Dendritic cell treated with granulocyte-macrophage colony-stimulating factor and Interleukin-4, amounts not matched to agents 40 ng/mL and 50 ng/mL, for 4 days (primary cell): Measurements from ENCODE around the gene URB2.

Experiments used
- H3K27ac Mint-ChIP-seq: one replicate; pipeline ENCODE4 v1.8.0; 2022; ENCODE audit warnings: mild to moderate bottlenecking, mixed read lengths
- H3K27me3 Mint-ChIP-seq: one replicate; pipeline ENCODE4 v1.8.0; 2022; ENCODE audit warnings: mild to moderate bottlenecking, mixed read lengths
- H3K36me3 Mint-ChIP-seq: one replicate; pipeline ENCODE4 v1.8.0; 2022; ENCODE audit warnings: low read depth, mixed read lengths
- H3K4me1 Mint-ChIP-seq: one replicate; pipeline ENCODE4 v1.8.0; 2022; ENCODE audit warnings: low read depth, mixed read lengths
- H3K4me3 Mint-ChIP-seq: one replicate; pipeline ENCODE4 v1.8.0; 2022; ENCODE audit warnings: mild to moderate bottlenecking, moderate library complexity, mixed read lengths
- H3K9me3 Mint-ChIP-seq: one replicate; pipeline ENCODE4 v1.8.0; 2022; ENCODE audit warnings: mixed read lengths
- intact Hi-C: fragments of 100-400 bp; cut with micrococcal nuclease; formaldehyde crosslinking; loops from one replicate; pipeline ENCODE4 v1.15.0; 2022

URB2 gene

DNA sequence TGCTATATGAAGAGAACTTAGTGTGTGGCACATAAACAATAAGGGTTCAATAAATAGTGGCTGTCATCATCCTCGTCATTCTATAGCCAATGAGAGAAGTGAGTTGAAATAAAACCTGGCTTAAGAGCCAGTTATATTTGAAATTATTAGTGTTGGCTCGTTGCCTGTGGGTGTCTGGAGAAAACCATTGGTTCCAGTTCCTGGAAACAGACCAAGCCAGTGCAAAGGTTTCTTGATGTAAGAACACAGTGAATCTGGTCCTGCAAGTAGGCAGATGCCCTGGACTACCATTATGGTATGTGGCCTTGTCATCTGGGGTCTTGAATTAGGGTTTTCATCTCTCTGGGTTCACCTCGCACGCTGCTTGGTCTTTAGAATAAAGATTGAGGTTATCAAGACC is 43.3 kb downstream of the URB2 start:
- H3K9me3 Mint-ChIP-seq: no peaks in the 10 kb centered on the region
- H3K4me3 Mint-ChIP-seq: no peak overlapping the region
- no peaks in the 10 kb centered on the region for H3K36me3 Mint-ChIP-seq
- no peaks in the 10 kb centered on the region for H3K4me1 Mint-ChIP-seq
- peaks cover 2% of the 10 kb centered on the region for H3K27me3 Mint-ChIP-seq
- intact Hi-C loops: no loop called here
- no peak overlapping the region for H3K27ac Mint-ChIP-seq

DNA sequence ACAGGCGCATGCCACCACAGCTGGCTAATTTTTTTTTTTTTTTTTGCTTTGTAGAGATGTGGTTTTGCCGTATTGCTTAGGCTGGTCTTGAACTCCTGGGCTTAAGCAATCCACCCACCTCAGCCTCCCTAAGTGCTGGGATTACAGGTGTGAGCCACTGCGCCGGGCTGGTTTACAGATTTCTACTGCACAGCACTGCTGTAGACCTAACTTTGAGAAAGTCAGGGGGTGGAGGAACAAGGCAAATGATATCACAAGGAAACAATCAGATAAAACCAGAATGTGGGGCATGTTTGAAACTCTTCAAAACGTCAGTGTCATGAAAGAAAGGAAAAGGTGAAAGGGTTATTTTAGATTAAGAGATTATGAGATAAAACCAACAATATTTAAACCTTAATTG is 45.3 kb downstream of the URB2 start:
- Mint-ChIP-seq H3K36me3 (no peaks in the 10 kb centered on the region), H3K4me3 (no peak overlapping the region), H3K9me3 (no peaks in the 10 kb centered on the region), H3K27me3 (peaks cover 2% of the 10 kb centered on the region), H3K27ac (no peak overlapping the region), H3K4me1 (no peaks in the 10 kb centered on the region)
- intact Hi-C loops: no loop called here

- H3K4me3 Mint-ChIP-seq: no peak overlapping the region
- peaks cover 2% of the 10 kb centered on the region for H3K27me3 Mint-ChIP-seq
- no peaks in the 10 kb centered on the region for H3K4me1 Mint-ChIP-seq
- H3K9me3 Mint-ChIP-seq: no peaks in the 10 kb centered on the region
- intact Hi-C loops: no loop called here
- H3K36me3 Mint-ChIP-seq: no peaks in the 10 kb centered on the region
- no peak overlapping the region for H3K27ac Mint-ChIP-seq
Observed at GRCh38 chr1:229672246-229672645, 46.2 kb downstream of the URB2 start.

DNA sequence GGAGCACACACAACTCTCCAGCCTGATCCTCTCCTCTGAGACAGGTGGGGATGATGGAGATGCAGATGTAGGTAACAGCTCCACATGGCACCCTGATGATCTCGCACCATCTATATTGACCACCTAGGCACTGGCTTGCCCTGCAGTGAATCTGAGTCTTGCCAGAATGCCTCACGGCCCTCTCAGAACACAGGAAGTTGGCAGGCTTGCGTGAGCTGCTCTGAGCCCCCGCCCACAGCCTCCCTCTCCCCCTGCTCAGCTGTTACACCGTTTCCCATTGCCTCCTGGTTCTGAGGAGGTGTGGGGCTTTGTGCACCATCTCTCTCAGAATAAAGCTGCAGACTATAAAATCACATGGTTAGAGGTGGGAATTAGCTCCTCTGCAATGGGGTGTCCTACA is 48.0 kb downstream of the URB2 start:
- no peaks in the 10 kb centered on the region for H3K4me1 Mint-ChIP-seq
- intact Hi-C loops: no loop called here
- H3K9me3 Mint-ChIP-seq: no peaks in the 10 kb centered on the region
- H3K27me3 Mint-ChIP-seq: peaks cover 2% of the 10 kb centered on the region
- no peak overlapping the region for H3K4me3 Mint-ChIP-seq
- H3K27ac Mint-ChIP-seq: no peak overlapping the region
- H3K36me3 Mint-ChIP-seq: no peaks in the 10 kb centered on the region

- no peak overlapping the region for H3K27ac Mint-ChIP-seq
- no peak overlapping the region for H3K4me3 Mint-ChIP-seq
- no peaks in the 10 kb centered on the region for H3K9me3 Mint-ChIP-seq
- peaks cover 2% of the 10 kb centered on the region for H3K27me3 Mint-ChIP-seq
- no peaks in the 10 kb centered on the region for H3K4me1 Mint-ChIP-seq
- intact Hi-C loops: no loop called here
- no peaks in the 10 kb centered on the region for H3K36me3 Mint-ChIP-seq
Observed at GRCh38 chr1:229675396-229675795, 49.3 kb downstream of the URB2 start.

DNA sequence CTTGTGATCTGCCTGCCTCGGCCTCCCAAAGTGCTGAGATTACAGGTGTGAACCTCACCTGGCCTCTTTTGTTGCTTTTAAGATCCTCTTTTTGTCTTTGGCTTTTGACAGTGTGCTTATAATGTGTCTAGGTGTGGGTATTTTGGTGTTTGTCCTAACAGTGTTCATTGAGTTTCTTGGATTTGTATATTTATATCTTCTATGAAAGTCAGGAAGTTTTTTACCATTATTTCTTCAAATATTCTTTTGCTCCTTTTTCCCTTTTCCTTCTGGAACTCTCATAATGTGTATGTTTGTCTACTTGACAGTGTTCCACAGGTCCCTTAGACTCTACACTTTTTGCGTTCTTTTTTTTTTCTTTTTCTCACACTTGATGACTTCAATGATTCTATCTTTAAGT is 59.1 kb downstream of the URB2 start:
- intact Hi-C loops: no loop called here

DNA sequence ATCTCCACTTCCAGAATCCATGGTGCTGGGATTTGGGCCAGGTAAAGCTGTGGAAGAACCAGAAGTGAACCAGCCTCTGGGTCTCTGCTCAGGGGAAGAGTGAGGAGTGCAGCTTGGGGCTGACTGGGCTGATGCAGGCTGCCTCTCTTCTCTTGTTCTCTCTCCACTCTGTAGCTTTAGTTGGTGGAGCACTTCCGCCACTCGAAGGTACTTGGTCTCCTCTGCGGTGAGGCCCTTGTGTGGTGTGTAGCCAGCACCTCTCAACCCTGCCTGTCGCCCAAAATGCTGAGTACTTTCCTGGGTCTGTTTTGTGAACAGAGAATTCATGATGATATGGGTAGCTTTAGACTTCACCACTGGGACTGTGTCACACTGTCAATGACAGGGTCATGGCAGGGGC is 63.2 kb downstream of the URB2 start:
- H3K4me3 Mint-ChIP-seq: no peak overlapping the region
- H3K27ac Mint-ChIP-seq: no peak overlapping the region

More for the DNA sequence above, 59.1 kb downstream of the URB2 start:
- peaks cover 3% of the 10 kb centered on the region for H3K27me3 Mint-ChIP-seq
- H3K4me3 Mint-ChIP-seq: no peak overlapping the region
- peaks cover 30% of the 10 kb centered on the region for H3K9me3 Mint-ChIP-seq
- no peaks in the 10 kb centered on the region for H3K4me1 Mint-ChIP-seq
- no peaks in the 10 kb centered on the region for H3K36me3 Mint-ChIP-seq
- H3K27ac Mint-ChIP-seq: no peak overlapping the region

GRCh38 chr1:229689904-229690303 is 63.9 kb downstream of the URB2 start:
- no peak overlapping the region for H3K27ac Mint-ChIP-seq
- H3K27me3 Mint-ChIP-seq: peaks cover under 1% of the 10 kb centered on the region
- H3K36me3 Mint-ChIP-seq: no peaks in the 10 kb centered on the region
- intact Hi-C loops: no loop called here
- no peaks in the 10 kb centered on the region for H3K4me1 Mint-ChIP-seq
- H3K4me3 Mint-ChIP-seq: no peak overlapping the region
- H3K9me3 Mint-ChIP-seq: peaks cover 12% of the 10 kb centered on the region

More for the DNA sequence above, 63.2 kb downstream of the URB2 start:
- H3K4me1 Mint-ChIP-seq: no peaks in the 10 kb centered on the region
- peaks cover 16% of the 10 kb centered on the region for H3K9me3 Mint-ChIP-seq
- intact Hi-C loops: no loop called here
- no peaks in the 10 kb centered on the region for H3K36me3 Mint-ChIP-seq
- no peaks in the 10 kb centered on the region for H3K27me3 Mint-ChIP-seq

DNA sequence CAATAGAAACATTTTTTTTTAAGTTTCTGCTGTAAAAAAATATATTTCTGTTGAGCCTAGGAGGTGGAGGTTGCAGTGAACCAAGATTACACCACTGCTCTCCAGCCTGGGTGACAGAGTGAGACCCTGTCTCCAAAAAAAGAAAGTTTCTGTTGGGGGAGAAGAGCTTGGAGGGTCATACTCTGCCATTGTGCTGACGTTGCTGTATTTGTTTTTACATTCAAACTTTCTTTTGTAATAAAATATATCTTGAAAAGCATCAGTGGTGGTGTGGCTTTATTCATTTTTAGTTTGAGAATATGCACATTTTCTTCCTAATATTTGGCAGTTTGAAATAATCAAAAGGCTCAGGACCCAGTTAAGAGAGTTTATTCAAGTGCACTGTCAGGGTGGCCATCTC is 64.6 kb downstream of the URB2 start:
- Mint-ChIP-seq H3K4me1 (no peaks in the 10 kb centered on the region), H3K4me3 (no peak overlapping the region), H3K27ac (no peak overlapping the region), H3K36me3 (no peaks in the 10 kb centered on the region), H3K9me3 (peaks cover 4% of the 10 kb centered on the region), H3K27me3 (peaks cover 1% of the 10 kb centered on the region)
- intact Hi-C loops: no loop called here

DNA sequence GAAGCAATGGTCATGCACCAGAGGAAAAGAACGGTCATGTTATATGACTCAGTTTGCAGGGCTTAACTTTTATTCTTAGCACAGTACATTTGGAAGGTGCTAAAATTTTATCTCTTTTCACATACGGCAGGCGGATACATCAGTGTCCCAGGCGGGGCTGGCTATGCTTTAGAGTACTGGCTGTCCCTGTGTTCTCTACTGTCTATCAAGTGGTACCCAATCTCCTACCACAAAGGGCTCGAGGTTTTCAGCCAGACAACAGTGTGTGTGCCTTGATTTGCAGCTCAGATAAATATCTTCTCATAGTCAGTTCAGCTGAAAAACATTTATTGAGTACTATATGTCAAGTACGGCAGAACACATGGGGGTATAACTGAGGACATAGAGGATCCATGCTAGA is 65.3 kb downstream of the URB2 start:
- H3K4me1 Mint-ChIP-seq: no peaks in the 10 kb centered on the region
- no peak overlapping the region for H3K4me3 Mint-ChIP-seq
- intact Hi-C loops: no loop called here
- H3K36me3 Mint-ChIP-seq: no peaks in the 10 kb centered on the region
- no peaks in the 10 kb centered on the region for H3K9me3 Mint-ChIP-seq
- H3K27ac Mint-ChIP-seq: no peak overlapping the region
- peaks cover 1% of the 10 kb centered on the region for H3K27me3 Mint-ChIP-seq

- no peaks in the 10 kb centered on the region for H3K4me1 Mint-ChIP-seq
- no peaks in the 10 kb centered on the region for H3K36me3 Mint-ChIP-seq
- no peaks in the 10 kb centered on the region for H3K9me3 Mint-ChIP-seq
- intact Hi-C loops: no loop called here
- no peak overlapping the region for H3K27ac Mint-ChIP-seq
- no peak overlapping the region for H3K4me3 Mint-ChIP-seq
- H3K27me3 Mint-ChIP-seq: peaks cover 1% of the 10 kb centered on the region
Observed at GRCh38 chr1:229693129-229693900, 67.3 kb downstream of the URB2 start.

GRCh38 chr1:229694053-229694693 is 68.1 kb downstream of the URB2 start:
- Mint-ChIP-seq H3K27me3 (peaks cover 1% of the 10 kb centered on the region), H3K36me3 (no peaks in the 10 kb centered on the region), H3K27ac (no peak overlapping the region), H3K9me3 (no peaks in the 10 kb centered on the region), H3K4me3 (no peak overlapping the region), H3K4me1 (no peaks in the 10 kb centered on the region)
- intact Hi-C loops: no loop called here

- H3K4me3 Mint-ChIP-seq: no peak overlapping the region
- no peaks in the 10 kb centered on the region for H3K4me1 Mint-ChIP-seq
- peaks cover 1% of the 10 kb centered on the region for H3K27me3 Mint-ChIP-seq
- H3K27ac Mint-ChIP-seq: no peak overlapping the region
- H3K36me3 Mint-ChIP-seq: no peaks in the 10 kb centered on the region
- intact Hi-C loops: no loop called here
- no peaks in the 10 kb centered on the region for H3K9me3 Mint-ChIP-seq
Observed at GRCh38 chr1:229696385-229696784, 70.3 kb downstream of the URB2 start.

DNA sequence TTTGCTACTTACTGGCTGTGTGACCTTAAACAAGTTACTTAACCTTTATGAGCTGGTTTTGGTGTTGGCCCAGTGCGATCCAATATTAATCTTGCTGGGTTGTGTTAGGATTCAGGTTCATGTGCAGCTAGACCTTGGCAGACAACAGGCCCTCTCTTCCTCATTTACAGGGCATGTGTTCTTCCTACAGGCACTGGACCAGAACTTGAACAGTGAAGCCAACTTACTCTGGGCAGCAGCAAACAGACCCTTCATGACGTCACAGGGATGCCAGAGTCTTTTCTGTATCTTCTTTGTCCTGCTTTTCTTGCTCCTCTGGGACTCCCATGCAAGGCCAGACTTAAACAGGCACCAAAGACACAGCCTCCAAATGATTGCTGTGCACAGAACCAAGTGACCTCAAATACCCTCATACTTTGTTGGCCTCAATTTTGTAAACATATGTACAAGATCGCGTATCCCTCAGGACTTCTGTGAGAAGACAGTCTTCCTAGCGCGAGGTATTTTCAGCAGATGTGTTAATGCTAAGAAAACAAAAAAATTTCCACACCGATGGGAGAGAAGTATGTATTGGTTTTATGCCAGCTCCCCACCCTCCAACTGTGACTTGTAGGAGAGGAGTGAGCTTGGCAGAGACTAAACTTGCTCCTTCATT is 73.7 kb downstream of the URB2 start:
- Mint-ChIP-seq H3K4me1 (no peaks in the 10 kb centered on the region), H3K27ac (no peak overlapping the region), H3K9me3 (no peaks in the 10 kb centered on the region), H3K36me3 (no peaks in the 10 kb centered on the region), H3K4me3 (no peak overlapping the region), H3K27me3 (peaks cover 1% of the 10 kb centered on the region)
- intact Hi-C loops: no loop called here
